NCI-H748 (cell line): Measurements from ENCODE around the gene BABAM2.

Experiments used
- DNase-seq: peaks from one replicate; lab custom pipeline; 2025; ENCODE audit not compliant: unreplicated experiment; lab: John Stamatoyannopoulos, UW

Gene BABAM2

DNA sequence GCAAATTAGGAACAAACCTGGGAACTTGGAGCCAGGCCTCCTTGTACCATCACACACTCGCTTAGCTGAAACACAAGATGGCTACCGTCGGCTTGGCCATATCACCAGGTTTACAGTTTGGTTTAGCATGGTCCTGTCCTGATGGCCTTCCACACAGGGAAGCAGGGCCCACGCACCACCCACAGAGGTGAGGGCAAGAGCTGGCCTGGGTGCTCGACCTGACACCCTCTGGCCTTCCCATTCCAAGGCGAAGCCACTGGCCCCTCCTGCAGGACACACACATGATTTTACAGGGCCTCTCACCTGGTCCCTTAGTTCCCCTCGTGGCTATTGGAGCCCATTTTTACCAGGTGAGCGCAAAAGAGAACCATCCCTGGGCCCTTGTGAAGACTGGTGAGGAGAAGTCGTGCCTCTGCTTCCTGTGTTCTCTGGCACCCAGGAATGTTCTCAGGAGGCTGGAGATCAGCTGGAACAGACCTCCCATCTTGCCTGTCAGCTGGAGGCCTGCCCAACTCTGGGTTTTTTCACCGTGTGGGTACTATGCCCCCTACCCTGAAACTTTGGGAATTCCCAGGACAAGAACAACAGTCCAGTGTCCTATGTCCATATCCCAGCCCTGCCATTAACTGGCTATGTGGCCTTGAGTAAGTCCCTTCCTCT lies 449.1 kb downstream of the BABAM2 start:
- DNase-seq: no peak

DNA sequence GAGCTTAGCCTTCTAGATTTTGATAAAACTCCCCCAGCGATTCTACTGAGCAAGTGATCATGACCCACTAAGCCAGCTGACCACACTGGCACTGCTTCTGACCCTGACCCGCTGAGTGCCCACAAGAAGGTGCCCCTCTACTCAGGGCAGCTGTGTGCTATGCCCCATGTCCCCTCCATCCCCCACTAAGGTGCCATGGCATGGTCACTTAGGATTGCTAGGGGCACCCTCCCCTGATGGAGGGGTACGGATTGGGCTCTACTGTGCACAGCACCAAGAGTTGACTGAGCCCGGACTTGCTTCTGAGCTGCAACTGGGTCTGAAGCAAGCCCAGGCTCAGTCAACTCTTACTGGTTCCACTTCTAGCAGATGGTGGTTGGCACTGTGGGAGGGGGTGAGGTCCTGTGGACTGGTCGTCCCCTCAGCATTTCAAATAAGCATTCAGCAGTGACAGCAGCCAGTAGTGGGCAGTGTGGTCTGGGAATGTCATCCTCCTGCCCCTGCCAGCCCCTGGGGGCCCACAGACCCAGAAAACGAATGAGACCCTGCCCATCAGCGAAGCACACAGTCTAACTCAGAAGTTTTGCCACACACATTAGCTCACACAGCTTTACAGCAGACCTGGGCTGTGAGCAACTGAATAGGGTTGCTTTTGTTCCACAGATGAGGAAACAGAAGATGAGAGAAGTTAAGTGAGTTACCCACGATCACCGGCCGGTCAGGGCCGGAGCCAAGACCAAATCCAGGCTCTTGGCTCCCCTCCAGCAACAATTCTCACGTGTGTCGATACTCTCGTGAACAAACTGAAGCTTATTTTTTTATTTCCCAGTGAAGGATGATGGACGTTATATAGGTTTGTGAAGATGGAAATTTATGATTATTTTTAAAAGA lies 450.0 kb downstream of the BABAM2 start:
- no peak for DNase-seq

GRCh38 chr2:28341208-28341891 lies 450.8 kb downstream of the BABAM2 start:
- no peak for DNase-seq

GRCh38 chr2:28342081-28342967 lies 451.8 kb downstream of the BABAM2 start:
- no peak for DNase-seq

DNA sequence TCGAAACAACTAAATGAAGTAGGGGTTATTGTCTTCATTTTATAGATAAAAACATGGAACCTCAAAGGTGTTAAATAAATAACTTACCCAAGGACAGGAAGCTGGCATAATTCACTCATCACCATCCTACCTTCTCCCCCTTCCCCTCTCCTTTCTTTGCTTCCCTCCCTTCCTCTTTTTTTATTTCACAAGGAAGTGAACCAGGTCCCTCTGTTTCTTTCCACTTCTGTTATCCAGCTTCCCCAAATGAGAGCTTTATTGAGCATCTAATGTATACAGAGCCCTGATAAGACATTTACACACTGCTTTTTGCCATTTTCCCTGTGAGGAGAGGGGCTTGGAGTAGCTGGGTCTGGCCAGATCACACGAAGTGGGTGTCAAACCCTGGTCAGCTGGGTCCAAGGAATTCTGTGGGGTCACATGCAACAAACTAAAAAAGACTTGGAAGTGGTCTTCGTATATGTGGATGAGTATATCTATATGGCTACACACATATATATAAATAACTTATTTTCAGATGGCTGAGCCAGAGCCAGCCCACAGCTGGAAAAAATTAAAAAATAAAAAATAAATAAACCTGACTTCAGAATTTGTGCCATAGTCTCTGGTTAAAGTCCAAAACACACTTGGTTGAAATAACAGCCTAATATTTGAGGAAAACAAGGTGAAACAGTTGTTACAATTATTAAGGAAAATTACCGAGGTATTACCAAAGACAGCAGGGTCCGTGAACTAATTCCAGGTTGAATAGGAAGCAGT lies 452.8 kb downstream of the BABAM2 start:
- DNase-seq: no peak

DNA sequence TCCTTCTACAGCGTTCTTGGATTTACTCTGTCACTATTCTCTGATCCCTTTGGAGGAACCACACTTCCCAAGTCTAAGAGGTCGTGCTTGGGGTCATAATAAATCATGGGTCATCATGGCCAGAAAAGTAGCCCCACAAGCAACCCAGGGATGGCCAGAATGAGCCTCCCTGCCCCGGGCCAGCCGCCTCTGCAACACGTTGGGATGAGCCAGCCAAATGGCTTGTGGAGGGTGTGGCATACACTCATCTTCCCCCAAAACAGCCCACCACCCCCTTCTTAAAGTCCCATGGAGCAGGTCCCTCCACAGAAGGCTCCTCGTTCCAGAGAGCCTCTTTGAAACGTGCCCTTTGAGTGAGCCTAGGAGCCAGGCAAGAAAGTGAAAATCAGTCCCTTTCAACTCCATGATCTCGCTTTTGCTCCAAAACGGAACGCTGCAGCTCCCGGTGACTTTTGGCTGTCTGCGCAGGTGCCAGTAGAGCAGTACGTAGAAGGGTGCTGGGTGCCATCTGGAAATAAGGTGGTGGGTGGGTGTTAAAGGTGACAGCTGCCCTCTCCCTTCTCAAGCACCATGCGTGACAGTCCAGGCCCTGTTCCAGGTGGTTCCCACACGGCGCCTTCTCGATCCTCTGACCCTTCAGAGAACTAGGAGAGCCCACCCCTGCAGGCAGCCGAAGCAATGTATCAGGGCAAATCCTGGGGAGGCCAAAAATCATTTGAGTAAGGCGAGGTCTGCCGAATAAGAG lies 453.6 kb downstream of the BABAM2 start:
- no peak for DNase-seq

DNA sequence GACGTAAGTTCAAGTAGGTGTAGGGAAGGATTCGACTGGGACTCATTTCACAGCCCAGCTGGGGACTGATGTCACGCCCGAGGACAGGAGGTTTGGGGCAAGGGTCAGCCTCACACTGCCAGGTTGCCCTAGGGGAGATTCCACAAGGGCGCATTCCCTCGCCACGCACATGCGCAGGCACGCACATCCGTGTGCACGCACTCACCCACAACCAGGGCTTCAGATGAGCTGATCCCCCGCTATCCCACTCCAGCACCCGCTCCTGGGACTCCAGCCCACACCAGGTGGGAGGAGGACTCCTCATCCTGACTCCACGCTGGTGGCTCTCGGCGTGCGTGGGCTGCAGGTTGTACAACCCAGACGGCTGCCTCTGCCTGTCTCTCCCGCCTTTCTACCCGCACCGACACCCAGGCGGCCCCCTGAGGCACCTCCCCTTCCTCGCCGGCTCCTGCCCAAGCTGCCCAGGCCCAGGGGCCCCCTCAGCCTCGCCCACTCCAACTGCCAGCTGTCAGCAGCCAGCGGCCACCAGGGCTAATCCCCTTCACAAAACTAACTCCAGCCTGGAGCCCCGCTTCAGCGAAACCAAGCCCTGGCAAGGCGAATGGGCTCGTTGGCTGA lies 454.3 kb downstream of the BABAM2 start:
- no peak for DNase-seq

GRCh38 chr2:28345619-28346018 lies 455.1 kb downstream of the BABAM2 start:
- DNase-seq: no peak

GRCh38 chr2:28346587-28346986 lies 456.1 kb downstream of the BABAM2 start:
- DNase-seq: no peak

DNA sequence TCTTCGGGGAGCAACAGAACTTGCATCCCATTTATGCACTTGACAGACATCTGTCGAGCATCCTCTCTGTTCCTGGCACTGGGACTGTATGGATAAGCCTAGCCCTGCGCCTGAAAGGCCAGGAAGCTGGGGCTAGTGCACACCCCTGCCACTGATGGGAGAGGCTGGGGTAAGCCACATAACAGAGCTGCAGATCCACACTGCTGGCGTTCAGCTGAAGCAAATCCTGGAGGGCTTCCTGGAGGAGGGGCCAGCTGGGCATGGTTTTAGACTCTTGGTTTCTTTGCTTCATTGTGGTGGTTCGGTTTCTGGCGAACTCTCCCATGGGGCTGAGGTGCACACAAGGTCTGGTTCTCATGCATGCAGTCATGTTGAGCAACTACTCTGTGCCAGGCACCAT lies 456.7 kb downstream of the BABAM2 start:
- no peak for DNase-seq

- DNase-seq: no peak
These were observed 457.1 kb downstream of the BABAM2 start for GRCh38 chr2:28347596-28347995.

- no peak for DNase-seq
These were observed 457.6 kb downstream of the BABAM2 start for GRCh38 chr2:28348149-28348567.

GRCh38 chr2:28348921-28349320 lies 458.4 kb downstream of the BABAM2 start:
- DNase-seq: no peak

DNA sequence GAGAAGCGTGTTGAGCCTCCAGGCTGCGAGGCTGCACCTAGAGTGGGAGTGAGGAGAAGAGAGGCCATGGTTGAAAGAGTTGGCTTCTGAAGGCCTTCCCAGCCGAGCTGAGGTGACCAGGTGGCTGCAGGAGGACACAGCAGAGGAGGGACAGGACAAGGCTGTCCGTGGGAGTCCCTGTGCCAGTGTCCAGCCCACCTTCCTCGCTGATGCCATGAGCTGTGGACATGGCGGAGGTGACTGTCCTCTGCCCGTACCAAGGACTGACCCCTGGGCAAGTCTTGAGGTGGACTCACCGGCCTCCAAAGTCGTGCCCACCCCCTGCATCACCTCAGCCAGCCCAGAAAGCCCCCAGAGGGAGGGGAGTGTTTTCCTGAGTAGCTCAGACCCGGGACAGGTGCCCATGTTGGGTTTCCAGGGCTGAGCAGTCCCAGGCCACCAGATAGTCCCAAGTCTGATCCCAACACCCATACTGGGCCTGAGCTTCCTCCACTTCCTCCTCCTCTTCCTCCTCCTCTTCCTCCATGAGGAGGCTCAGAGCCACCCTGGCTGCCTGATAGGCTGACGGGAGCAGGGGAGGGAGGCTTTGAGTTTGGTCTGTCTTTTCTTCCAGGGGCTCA lies 459.1 kb downstream of the BABAM2 start:
- DNase-seq: no peak

DNA sequence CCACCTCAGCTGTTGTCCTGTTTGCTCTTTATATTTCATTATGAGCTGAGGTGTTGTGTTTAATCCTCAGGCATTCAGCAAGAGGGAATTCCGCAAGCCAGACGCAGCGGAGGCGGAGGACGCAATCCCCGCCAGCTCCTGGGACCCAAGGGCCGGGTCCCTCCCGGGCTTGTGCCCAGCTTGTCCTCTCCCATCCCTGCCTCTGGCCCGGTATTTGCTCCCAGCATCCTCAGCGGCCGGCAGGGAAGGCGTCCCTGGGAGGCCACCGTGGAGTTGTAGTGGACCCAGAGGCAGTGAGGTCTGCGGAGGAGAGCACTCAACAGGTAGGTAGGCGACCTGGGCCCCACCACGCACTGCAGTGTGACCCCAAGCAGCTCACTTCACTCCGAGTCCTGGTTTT lies 459.7 kb downstream of the BABAM2 start:
- DNase-seq: no peak

- DNase-seq: no peak
These were observed 460.3 kb downstream of the BABAM2 start for GRCh38 chr2:28350791-28351285.

DNA sequence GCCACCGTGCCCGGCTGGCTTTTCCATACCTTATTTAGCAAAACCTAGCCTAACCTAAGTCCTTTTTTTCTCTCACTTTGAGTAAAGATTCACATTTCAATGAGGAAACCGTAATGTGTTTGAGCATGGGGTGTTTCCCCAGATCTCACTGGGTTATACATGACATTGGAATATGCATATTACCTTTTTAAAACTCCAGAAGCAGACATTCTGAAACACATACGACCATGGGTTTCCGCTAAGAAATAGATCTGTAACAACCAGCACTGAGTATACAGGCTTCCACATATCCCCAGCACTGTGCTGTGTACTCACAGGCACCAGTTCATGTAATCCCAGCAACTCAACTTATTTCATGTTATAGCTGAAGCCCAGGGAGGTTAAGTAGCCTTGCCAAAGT lies 461.1 kb downstream of the BABAM2 start:
- no peak for DNase-seq

GRCh38 chr2:28352104-28352503 lies 461.6 kb downstream of the BABAM2 start:
- no peak for DNase-seq
